ENCODE data around the gene PAQR4. TPM values are rescaled to one million over a fixed set of nuclear protein-coding genes. Genes with fewer than 3 reads are reported as not detected.

Gene PAQR4
- total and polyA plus RNA-seq, 2 of the 13 experiments (the other 11 are each of a cell fraction or from before 2014, with no cell fraction given): 15.9 to 24.8 TPM

DNA sequence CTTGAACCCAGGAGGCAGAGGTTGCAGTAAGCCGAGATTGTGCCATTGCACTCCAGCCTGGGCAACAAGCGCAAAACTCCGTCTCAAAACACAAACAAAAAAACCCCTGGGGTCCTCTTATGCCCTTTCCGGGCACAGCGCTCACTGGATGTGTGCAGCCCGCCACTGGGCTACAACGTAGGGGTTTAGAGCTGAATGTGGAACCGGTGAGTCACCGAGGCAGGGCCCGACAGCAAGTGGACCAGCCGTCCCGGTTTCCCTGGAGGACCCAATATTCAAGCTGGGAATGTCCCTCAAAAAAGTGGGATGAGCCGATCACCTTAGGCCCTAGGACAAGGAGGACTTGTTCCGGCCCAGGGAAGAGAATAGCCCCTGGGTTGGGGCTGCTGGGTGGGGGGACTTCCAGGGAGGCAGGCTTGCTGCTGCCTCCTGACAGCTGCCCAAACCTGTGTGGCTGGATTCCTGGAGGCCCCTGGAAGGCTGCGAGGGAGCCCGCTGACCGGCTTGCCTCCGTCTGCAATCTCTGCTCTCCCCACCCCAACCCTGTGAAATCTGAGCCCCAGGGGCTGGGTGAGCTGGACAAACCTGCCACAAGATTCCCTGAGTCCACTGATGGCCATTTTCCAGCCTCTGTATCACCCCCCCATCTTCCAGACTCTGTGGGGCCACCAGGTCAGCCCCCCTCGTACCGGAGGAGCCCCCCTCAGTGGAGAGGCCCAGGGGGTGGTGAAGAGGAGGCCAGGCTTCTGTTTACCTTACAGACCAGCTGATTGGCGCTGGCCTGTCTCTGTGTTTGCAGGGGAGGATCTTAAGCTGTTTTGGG is 40.6 kb downstream of the PAQR4 start (continued):
- TF ChIP-seq ZGPAT (CRISPR knock-in tag; IDR thresholded peaks at IDR 0.05): no peak
- peak; percentile 45; the same call in 1 of the 2 replicates for TF ChIP-seq ZSCAN25 (CRISPR knock-in tag; IDR thresholded peaks at IDR 0.05)
- TF ChIP-seq, protein P1, sequence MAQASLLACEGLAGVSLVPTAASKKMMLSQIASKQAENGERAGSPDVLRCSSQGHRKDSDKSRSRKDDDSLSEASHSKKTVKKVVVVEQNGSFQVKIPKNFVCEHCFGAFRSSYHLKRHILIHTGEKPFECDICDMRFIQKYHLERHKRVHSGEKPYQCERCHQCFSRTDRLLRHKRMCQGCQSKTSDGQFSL (CRISPR knock-in tag; IDR thresholded peaks at IDR 0.05): peak; percentile 76; the same call in 1 of the 2 replicates
- TF ChIP-seq ZNF564 (CRISPR knock-in tag; IDR thresholded peaks at IDR 0.05): no peak
- TF ChIP-seq ZNF383 (CRISPR knock-in tag; IDR thresholded peaks at IDR 0.05; ENCODE audit: borderline replicate concordance): no peak
- TF ChIP-seq HOXA9 (CRISPR knock-in tag; IDR thresholded peaks at IDR 0.05; ENCODE audit: borderline replicate concordance): no peak
- 0 out of 2 replicates have a peak, but pooled peaks have one; percentile 58 for TF ChIP-seq ZBTB10 (CRISPR knock-in tag; IDR thresholded peaks at IDR 0.05; ENCODE audit: borderline replicate concordance)
- no peak for TF ChIP-seq ZHX2 (IDR thresholded peaks at IDR 0.05; ENCODE audit: low read depth)
- no peak for TF ChIP-seq ZHX2 (CRISPR knock-in tag; IDR thresholded peaks at IDR 0.05; ENCODE audit: borderline replicate concordance)
- TF ChIP-seq POLR2G (IDR thresholded peaks at IDR 0.05; ENCODE audit: low read depth, low read length): no peak
- TF ChIP-seq ZNF746 (CRISPR knock-in tag; IDR thresholded peaks at IDR 0.05): no peak
- TF ChIP-seq ZNF180 (CRISPR knock-in tag; IDR thresholded peaks at IDR 0.05; ENCODE audit: borderline replicate concordance, low read depth): no peak
- TF ChIP-seq, protein P2, sequence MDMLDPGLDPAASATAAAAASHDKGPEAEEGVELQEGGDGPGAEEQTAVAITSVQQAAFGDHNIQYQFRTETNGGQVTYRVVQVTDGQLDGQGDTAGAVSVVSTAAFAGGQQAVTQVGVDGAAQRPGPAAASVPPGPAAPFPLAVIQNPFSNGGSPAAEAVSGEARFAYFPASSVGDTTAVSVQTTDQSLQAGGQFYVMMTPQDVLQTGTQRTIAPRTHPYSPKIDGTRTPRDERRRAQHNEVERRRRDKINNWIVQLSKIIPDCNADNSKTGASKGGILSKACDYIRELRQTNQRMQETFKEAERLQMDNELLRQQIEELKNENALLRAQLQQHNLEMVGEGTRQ (IDR thresholded peaks at IDR 0.05; ENCODE audit: low read depth, low read length): no peak
- TF ChIP-seq, protein P2 (CRISPR knock-in tag; IDR thresholded peaks at IDR 0.05; ENCODE audit: borderline replicate concordance): no peak
- TF ChIP-seq ZNF20 (CRISPR knock-in tag; IDR thresholded peaks at IDR 0.05): no peak
